PC-9 (cell line): ENCODE results near the gene DDAH2.

Experiments
- EZH2 ChIP-seq: fragments of 200-600 bp; sonication (generic); IDR thresholded peaks from 2 replicates; pipeline ENCODE4 v1.8.0; 2017; ENCODE audit warnings: antibody characterized with exemption, low read depth
- TF ChIP-seq, protein P1 (sequence below): fragments of 200-600 bp; sonication (generic); conservative IDR thresholded peaks from 2 replicates; pipeline ENCODE4 v1.6.1; 2017; ENCODE audit warnings: mixed run types, antibody characterized with exemption, mild to moderate bottlenecking, moderate library complexity

- TF ChIP-seq, protein P1, sequence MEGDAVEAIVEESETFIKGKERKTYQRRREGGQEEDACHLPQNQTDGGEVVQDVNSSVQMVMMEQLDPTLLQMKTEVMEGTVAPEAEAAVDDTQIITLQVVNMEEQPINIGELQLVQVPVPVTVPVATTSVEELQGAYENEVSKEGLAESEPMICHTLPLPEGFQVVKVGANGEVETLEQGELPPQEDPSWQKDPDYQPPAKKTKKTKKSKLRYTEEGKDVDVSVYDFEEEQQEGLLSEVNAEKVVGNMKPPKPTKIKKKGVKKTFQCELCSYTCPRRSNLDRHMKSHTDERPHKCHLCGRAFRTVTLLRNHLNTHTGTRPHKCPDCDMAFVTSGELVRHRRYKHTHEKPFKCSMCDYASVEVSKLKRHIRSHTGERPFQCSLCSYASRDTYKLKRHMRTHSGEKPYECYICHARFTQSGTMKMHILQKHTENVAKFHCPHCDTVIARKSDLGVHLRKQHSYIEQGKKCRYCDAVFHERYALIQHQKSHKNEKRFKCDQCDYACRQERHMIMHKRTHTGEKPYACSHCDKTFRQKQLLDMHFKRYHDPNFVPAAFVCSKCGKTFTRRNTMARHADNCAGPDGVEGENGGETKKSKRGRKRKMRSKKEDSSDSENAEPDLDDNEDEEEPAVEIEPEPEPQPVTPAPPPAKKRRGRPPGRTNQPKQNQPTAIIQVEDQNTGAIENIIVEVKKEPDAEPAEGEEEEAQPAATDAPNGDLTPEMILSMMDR: no peak
- no peak for TF ChIP-seq EZH2
Observed at GRCh38 chr6:31720196-31720770, 8.8 kb downstream of the DDAH2 start.
